CD14-positive monocyte (primary cell): Measurements from ENCODE around the gene ELL3. TPM values are rescaled to one million over a fixed set of nuclear protein-coding genes. Genes with fewer than 3 reads are reported as not detected.

Experiments
- DNase-seq, 3 donors: peaks; one replicate each; pipeline ENCODE4 v3.0.0-alpha.2; 2011 to 2022
- H2AFZ ChIP-seq: 2 replicates; pipeline ENCODE4 v1.6.0; 2012; ENCODE audit warnings: mild to moderate bottlenecking, low read depth, low read length, inconsistent platforms; ENCODE audit not compliant: insufficient read depth, poor library complexity, severe bottlenecking
- H3K27ac ChIP-seq, 2 donors: 1 replicate in 1 of 2; 2 replicates in 1 of 2; pipeline ENCODE4 v1.5.1; 2012 to 2013; ENCODE audit warnings: low read length in 2 of 2, control low read depth in 1 of 2, inconsistent platforms in 1 of 2, low read depth in 1 of 2, mild to moderate bottlenecking in 1 of 2
- H3K27me3 ChIP-seq, 2 donors: one replicate each; pipeline versions ENCODE4 v1.6.0 to v1.6.1; 2011 to 2013; ENCODE audit warnings: low read length in 2 of 2; ENCODE audit not compliant: control insufficient read depth in 2 of 2, insufficient read depth in 2 of 2
- H3K36me3 ChIP-seq, 2 donors: replicated peaks in 1 of 2; 1 replicate in 1 of 2; 2 replicates in 1 of 2; pipeline versions ENCODE4 v1.5.1 to v1.6.1; 2012 to 2013; ENCODE audit warnings: low read length in 2 of 2, control low read depth in 1 of 2, inconsistent platforms in 1 of 2, mild to moderate bottlenecking in 1 of 2; ENCODE audit not compliant: insufficient read depth in 2 of 2, control insufficient read depth in 1 of 2
- H3K4me1 ChIP-seq, 2 donors: 1 replicate in 1 of 2; 2 replicates in 1 of 2; pipeline versions ENCODE4 v1.5.1 to v1.6.1; 2012 to 2013; ENCODE audit warnings: low read length in 2 of 2, control low read depth in 1 of 2, inconsistent platforms in 1 of 2, mild to moderate bottlenecking in 1 of 2, moderate library complexity in 1 of 2; ENCODE audit not compliant: insufficient read depth in 2 of 2, control insufficient read depth in 1 of 2
- H3K4me2 ChIP-seq: replicated peaks from 2 replicates; pipeline ENCODE3; 2012; ENCODE audit warnings: low read length, moderate library complexity, mild to moderate bottlenecking; ENCODE audit not compliant: poor library complexity, severe bottlenecking; ENCODE audit errors: extremely low read depth
- H3K4me3 ChIP-seq, 3 experiments: fragments of 200-600 bp in 1 of 3; sonication (generic) in 1 of 3; replicated peaks in 1 of 3; 1 replicate in 2 of 3; 2 replicates in 1 of 3; pipeline ENCODE4 v1.5.1; 2011 to 2013; ENCODE audit warnings: low read length in 3 of 3, mild to moderate bottlenecking in 3 of 3, control low read depth in 2 of 3, low read depth in 2 of 3, inconsistent platforms in 1 of 3, moderate library complexity in 1 of 3
- H3K79me2 ChIP-seq: 2 replicates; pipeline ENCODE4 v1.6.0; 2012; ENCODE audit warnings: mild to moderate bottlenecking, control low read depth, inconsistent platforms, low read length, moderate library complexity; ENCODE audit not compliant: insufficient read depth
- H3K9ac ChIP-seq: 2 replicates; pipeline ENCODE4 v1.6.0; 2017; ENCODE audit warnings: low read length, mild to moderate bottlenecking; ENCODE audit not compliant: insufficient read depth, poor library complexity, severe bottlenecking
- H3K9me3 ChIP-seq, 2 donors: replicated peaks in 1 of 2; 1 replicate in 1 of 2; 2 replicates in 1 of 2; pipeline versions ENCODE4 v1.5.1 to v1.6.1; 2012 to 2013; ENCODE audit warnings: low read length in 2 of 2, control low read depth in 1 of 2; ENCODE audit not compliant: control insufficient read depth in 1 of 2, insufficient read depth in 1 of 2
- H4K20me1 ChIP-seq: 2 replicates; pipeline ENCODE4 v1.6.0; 2012; ENCODE audit warnings: mild to moderate bottlenecking, low read length, control low read depth, moderate library complexity; ENCODE audit not compliant: insufficient read depth
- H3K27ac Mint-ChIP-seq, 7 donors: one replicate each; pipeline ENCODE4 v1.8.0; 2020; ENCODE audit warnings: mild to moderate bottlenecking in 7 of 7, mixed read lengths in 7 of 7, moderate library complexity in 6 of 7, inconsistent platforms in 2 of 7
- H3K27me3 Mint-ChIP-seq, 3 donors: one replicate each; pipeline ENCODE4 v1.8.0; 2021 to 2022; ENCODE audit warnings: low read depth in 3 of 3, mild to moderate bottlenecking in 3 of 3, mixed read lengths in 3 of 3, moderate library complexity in 3 of 3, inconsistent platforms in 1 of 3
- H3K36me3 Mint-ChIP-seq, 2 donors: one replicate each; pipeline ENCODE4 v1.8.0; 2020; ENCODE audit warnings: mixed read lengths in 2 of 2, inconsistent platforms in 1 of 2, mild to moderate bottlenecking in 1 of 2
- H3K4me1 Mint-ChIP-seq: one replicate; pipeline ENCODE4 v1.8.0; 2020; ENCODE audit warnings: mild to moderate bottlenecking, mixed read lengths
- H3K4me3 Mint-ChIP-seq, 2 donors: one replicate each; pipeline ENCODE4 v1.8.0; 2020; ENCODE audit warnings: mild to moderate bottlenecking in 2 of 2, mixed read lengths in 2 of 2, moderate library complexity in 1 of 2
- H3K9me3 Mint-ChIP-seq, 7 donors: one replicate each; pipeline ENCODE4 v1.8.0; 2020 to 2022; ENCODE audit warnings: mixed read lengths in 7 of 7, mild to moderate bottlenecking in 6 of 7, moderate library complexity in 6 of 7, inconsistent platforms in 2 of 7
- CTCF ChIP-seq: fragments of 200-600 bp; IDR thresholded peaks from one replicate; pipeline ENCODE4 v1.8.0; 2022; ENCODE audit warnings: antibody characterized with exemption, mild to moderate bottlenecking
- WGBS: methylation state at CpG from one replicate; pipeline ENCODE4 v1.1.5; 2013; ENCODE audit warnings: missing lambda C conversion rate; ENCODE audit not compliant: insufficient coverage; 5-methylcytosine and 5-hydroxymethylcytosine counted together
- intact Hi-C, 2 donors: fragments of 100-400 bp; cut with micrococcal nuclease; formaldehyde crosslinking; loops; one replicate each; pipeline versions ENCODE4 v1.15.0 to v1.15.1; 2023
- polyA plus RNA-seq, 3 donors: library from polyadenylated mRNA; depleted of rRNA in 1 of 3; unstranded in 2 of 3; stranded (reverse) in 1 of 3; fragments of 300-500 nt in 2 of 3; fragments of >200 nt in 1 of 3; fragmentation: Illumina TruSeq in 2 of 3; gene quantifications; 1 replicate in 2 of 3; 2 replicates in 1 of 3; pipeline ENCODE4 v1.2.3, GENCODE V29; 2012 to 2021

The ELL3 gene
- polyA plus RNA-seq, 3 donors: 0.29 to 1.2 (median 0.60) TPM

GRCh38 chr15:43769584-43770228 is 7.1 kb downstream of the ELL3 start:
- Mint-ChIP-seq H3K27me3 (peaks cover 0 to 2% (median 0%) of the 10 kb centered on the region in 3 donors), H3K4me3 (no peak overlapping the region), H3K27ac (peak overlapping the region in 1 of 7 donors; percentile 27), H3K4me1 (peaks cover 10% of the 10 kb centered on the region), H3K36me3 (peaks cover 65 to 86% of the 10 kb centered on the region in 2 donors), H3K9me3 (peaks cover 0 to 2% (median 0%) of the 10 kb centered on the region in 7 donors)
- peak; percentile 91 for TF ChIP-seq CTCF
- Histone ChIP-seq H3K4me1 (peaks cover 5 to 13% of the 10 kb centered on the region in 2 donors), H3K79me2 (no peaks in the 10 kb centered on the region), H3K27ac (no peak overlapping the region), H3K9me3 (no peaks in the 10 kb centered on the region), H3K36me3 (peaks cover 59 to 93% of the 10 kb centered on the region in 2 donors), H3K4me3 (no peak overlapping the region), H3K27me3 (no peaks in the 10 kb centered on the region), H3K9ac (no peak overlapping the region), H3K4me2 (no peak overlapping the region), H4K20me1 (peaks cover 8% of the 10 kb centered on the region), H2AFZ (no peak overlapping the region)
- peak; percentile 44 to 58 (median 50) for DNase-seq
- intact Hi-C loops: no loop called here
- no CpG with 5 or more reads among the region's 5 CpGs for whole genome bisulfite sequencing

- Mint-ChIP-seq H3K4me1 (no peaks in the 10 kb centered on the region), H3K36me3 (peaks cover 76 to 99% of the 10 kb centered on the region in 2 donors), H3K27ac (peak overlapping the region in 1 of 7 donors; percentile 13), H3K4me3 (no peak overlapping the region), H3K27me3 (no peaks in the 10 kb centered on the region), H3K9me3 (peaks cover 0 to 2% (median 0%) of the 10 kb centered on the region in 7 donors)
- H3K4me1 ChIP-seq: no peaks in the 10 kb centered on the region
- H3K36me3 ChIP-seq: peaks cover 84 to 98% of the 10 kb centered on the region in 2 donors
- no peak for DNase-seq
- no peak overlapping the region for H3K4me2 ChIP-seq
- H3K79me2 ChIP-seq: peaks cover 5% of the 10 kb centered on the region
- H4K20me1 ChIP-seq: peaks cover 35% of the 10 kb centered on the region
- H3K9ac ChIP-seq: no peak overlapping the region
- H3K27me3 ChIP-seq: no peaks in the 10 kb centered on the region
- intact Hi-C loops: no loop called here
- H3K4me3 ChIP-seq: no peak overlapping the region
- H3K9me3 ChIP-seq: no peaks in the 10 kb centered on the region
- no CpG with 5 or more reads among the region's 2 CpGs for WGBS
- no peak overlapping the region for H2AFZ ChIP-seq
- H3K27ac ChIP-seq: no peak overlapping the region
- TF ChIP-seq CTCF: no peak
These were observed 12.8 kb downstream of the ELL3 start for GRCh38 chr15:43763819-43764446.
